NCI-H345 treated with DMSO at 0.1 percent for 48 hours (cell line): ENCODE measurements around the gene GSTA4.
"Not testable (repeated sequence)": the region's sequence is repeated elsewhere in the genome, so short reads cannot be mapped to it uniquely, and the experiment has no call there.

Experiments used
- DNase-seq: peaks from one replicate; lab custom pipeline; 2025; ENCODE audit not compliant: unreplicated experiment; lab: John Stamatoyannopoulos, UW

Gene GSTA4

DNA sequence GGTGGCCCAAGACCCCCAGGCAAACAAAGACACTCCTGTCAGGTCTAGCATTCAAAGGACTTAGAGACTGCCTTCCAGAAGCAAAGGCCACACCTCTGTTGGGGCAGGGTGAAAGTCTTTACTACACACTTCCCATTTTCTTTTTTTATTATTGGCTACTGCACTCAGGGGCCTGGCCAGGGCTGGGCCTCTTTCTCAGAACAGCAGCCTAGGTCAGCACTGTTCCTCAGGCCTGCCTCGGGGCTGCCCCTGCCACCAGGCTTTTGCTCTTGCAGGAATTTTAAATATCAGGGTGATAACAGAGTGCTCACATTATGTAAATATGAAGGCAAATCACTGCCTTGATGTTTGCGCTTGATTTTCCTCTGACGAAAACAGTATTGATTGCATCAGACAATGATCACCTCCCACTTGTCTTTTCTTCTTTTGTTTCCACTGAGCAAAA is 18.5 kb downstream of the GSTA4 start:
- DNase-seq: no peak

DNA sequence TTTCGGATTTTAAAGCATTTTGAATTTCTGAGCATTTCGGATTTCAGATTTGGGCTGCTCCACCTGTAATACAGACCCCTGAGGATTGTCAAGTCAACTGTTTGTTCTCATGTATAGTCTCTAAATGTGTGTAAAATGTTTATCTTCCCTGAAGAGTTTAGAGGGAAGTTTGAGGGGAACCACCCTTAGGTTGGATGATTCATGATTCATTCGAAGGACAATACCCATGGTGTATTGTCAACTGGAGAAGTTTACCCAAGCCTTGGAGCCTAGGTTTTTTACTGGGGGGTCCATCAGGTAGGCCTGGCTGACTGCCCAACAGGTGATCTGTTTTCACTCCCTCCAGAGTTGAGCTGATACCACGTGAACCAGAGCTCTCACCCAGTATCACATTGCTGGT is 18.9 kb downstream of the GSTA4 start:
- peak; percentile 11 for DNase-seq

DNA sequence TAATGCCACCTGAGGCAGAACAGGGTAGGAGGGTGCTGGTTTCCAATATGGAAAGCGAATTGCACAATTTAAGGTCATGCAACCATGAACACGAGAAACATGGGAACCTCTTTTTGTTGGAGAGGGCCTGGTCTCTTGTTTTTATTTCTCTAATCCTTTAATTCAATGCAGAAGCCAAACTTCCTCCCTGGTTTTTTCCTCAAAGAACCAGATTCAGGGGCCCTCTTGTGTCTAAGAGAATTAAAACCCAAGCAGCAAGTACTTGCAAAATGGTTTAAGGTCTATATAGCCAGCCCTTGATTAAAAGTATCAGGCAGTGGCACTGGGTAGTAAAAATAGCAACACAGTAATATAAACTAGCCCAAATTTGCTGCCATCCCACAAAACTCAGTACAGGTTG is 19.5 kb downstream of the GSTA4 start:
- no peak for DNase-seq

- no peak for DNase-seq
Measured at GRCh38 chr6:52972989-52973388, 22.1 kb downstream of the GSTA4 start.

GRCh38 chr6:52969359-52969758 is 25.7 kb downstream of the GSTA4 start:
- no peak for DNase-seq

DNA sequence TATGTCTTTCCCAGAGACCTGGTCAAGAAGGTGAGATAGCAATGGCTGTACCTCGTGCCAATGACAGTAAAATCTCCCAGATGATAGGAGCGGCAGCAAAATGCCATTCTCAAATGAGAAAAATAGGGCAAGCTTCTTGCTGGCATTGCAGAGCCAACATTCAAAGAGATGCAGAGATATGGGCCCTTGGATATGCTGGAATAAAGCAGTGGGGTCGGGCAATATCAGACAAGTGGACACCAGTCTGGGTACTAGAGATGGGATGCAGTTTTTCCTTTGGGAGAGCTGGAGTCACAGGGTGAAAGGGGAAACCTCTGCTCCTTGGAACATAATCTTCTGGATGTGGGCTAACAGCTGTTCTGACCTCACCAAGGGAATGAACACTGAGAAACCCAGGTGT is 29.0 kb downstream of the GSTA4 start:
- DNase-seq: no peak

DNA sequence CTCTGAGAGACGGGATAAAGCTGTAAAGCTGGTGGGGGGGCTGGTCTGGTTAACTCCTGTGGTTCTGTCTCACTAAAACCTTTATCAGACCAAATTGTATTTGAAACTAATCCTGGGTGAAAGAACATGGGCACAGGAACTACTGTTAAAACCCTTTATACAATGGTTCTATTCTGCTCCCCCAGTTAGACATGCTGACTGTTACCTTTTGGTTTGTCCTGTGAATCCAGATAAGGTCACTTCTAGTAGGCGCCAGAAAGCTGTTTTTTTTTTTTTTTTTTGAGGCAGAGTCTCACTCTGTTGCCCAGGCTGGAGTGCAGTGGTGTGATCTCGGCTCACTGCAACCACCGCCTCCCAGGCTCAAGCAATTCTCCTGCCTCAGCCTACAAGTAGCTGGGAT is 29.7 kb downstream of the GSTA4 start:
- DNase-seq: no peak

- no peak for DNase-seq
Measured at GRCh38 chr6:52964318-52964717, 30.8 kb downstream of the GSTA4 start.

GRCh38 chr6:52962701-52963100 is 32.4 kb downstream of the GSTA4 start:
- DNase-seq: no peak

DNA sequence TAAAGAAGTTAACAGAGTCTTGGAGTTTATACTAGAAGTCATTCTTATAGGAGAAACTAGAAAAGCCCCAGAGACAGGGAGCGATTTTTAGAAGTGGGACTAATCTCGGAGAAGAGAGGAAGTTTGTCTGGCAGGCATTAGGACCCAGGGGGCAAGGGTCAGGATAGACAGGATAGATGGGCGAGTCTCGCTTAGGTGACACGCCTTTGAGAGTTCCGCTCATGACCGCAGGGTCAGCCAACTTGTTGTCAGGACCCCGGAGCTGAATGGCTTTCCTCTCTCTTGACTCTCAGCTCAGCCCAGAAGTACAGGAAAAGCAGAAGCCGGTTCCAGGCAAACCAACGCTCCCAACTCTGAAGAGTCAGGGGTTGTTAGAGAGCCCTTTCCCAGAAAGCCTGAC is 34.1 kb downstream of the GSTA4 start:
- DNase-seq: not testable (repeated sequence)

DNA sequence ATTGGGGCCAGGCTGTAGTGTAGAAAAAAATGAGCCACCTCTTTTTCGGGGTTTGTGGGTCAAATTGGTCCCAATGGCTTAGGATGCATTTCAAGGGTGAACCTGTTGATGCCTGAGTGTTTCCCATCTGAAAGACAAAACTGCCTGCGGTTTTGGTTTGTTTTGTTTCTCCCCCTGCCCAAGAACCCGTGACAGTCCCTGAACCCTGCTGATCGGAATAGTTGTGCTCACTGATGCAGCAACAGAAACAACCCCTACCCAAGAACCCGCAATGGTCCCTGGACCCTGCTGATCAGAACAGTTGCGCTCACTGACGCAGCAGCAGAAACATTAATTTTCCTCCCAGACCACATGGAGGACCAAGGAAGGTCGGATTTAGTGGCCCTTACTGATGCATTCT is 34.9 kb downstream of the GSTA4 start:
- not testable (repeated sequence) for DNase-seq

GRCh38 chr6:52958546-52959255 is 36.4 kb downstream of the GSTA4 start:
- DNase-seq: no peak

GRCh38 chr6:52955871-52956270 is 39.2 kb downstream of the GSTA4 start:
- no peak for DNase-seq

DNA sequence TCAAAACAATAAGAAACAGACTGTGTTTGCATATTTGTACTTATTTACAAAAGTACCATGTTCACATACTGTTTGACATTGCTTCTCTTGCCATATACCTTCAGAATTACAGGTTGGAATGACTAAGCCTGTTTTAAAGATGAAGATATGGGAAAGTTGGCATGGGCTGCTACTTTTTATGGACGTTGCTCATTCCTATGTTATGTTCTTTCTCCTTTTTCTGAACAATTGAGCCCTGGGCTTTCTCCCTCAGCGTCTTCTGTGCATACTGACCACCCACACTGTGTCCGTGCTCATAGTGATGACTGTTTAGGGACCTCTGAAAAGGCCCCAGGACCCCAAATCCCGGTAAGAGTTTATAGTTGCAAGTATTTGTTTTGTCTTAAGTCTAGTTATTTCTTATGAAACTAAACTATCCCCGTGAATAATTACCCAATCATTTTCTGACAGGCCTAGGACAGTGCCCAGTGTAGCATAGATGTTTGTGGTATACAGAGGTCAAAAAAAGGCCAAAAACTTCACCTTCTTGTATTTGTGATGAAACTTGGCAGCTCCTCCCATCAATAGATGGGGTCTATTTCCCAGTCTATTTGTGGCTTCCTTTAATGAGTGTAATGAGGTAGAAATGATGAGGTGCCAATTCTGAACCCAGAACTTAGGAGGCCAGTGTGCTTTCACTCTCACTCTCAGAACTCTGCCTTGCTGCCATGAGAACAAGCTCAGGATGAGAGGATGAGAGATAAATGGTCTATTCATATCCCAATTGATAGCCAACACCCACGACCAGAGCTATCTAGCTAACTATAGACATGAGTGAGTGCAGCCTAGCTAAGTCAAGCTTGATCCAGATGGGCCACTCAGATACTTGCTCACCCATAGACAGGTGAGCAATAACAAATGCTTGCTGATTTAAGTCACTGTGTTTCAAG is 40.9 kb downstream of the GSTA4 start:
- no peak for DNase-seq

DNA sequence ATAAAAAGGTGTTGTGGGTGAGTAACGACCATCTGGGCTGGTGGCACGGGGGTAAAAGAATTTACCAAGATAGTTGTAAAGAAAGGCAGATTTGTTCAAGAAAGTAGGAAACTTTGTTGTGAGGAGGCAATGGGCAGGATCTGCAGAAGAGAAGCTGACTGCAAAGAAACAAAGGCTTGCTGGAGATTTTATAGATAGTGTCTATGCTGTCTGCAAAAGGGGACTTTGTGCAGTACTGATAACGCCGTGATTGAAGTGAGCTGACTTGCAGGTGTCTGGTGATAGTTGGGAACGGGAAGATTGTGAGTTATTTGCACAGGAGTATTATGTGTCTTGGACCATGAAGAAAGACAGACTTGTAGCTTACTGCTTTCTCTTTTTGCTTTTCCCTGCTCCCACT is 48.8 kb downstream of the GSTA4 start:
- no peak for DNase-seq

DNA sequence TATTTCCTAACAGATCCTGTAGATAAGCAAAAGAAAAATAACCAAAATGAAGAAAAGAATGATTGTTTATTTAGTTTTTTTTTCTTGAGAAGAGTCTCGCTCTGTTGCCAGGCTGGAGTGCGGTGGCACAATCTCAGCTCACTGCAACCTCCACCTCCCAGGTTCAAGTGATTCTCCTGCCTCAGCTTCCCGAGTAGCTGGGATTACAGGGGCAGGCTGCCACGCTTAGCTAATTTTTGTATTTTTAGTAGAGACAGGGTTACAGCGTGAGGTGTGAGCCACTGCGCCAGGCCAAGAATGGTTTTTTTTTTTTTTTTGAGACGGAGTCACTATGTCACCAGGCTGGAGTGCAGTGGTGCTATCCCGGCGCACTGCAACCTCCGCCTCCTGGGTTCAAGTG is 52.3 kb downstream of the GSTA4 start:
- DNase-seq: not testable (repeated sequence)

DNA sequence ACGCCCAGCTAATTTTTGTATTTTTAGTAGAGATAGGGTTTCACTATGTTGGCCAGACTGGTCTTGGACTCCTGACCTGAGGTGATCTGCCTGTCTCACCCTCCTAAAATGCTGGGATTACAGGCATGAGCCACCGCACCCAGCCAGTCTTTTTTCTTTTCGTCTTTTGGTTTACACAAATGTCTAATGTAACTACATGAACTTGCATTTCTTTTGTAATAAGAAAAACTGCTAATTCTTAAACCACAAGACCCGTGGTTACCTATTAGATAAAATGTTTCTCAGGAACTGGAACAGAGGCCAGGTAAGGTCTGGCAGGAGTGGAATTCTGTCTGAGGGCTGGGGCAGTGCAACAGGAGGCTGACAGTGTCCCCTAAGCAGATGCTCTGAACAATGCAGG is 52.9 kb downstream of the GSTA4 start:
- no peak for DNase-seq

GRCh38 chr6:52937908-52938307 is 57.2 kb downstream of the GSTA4 start:
- DNase-seq: no peak

DNA sequence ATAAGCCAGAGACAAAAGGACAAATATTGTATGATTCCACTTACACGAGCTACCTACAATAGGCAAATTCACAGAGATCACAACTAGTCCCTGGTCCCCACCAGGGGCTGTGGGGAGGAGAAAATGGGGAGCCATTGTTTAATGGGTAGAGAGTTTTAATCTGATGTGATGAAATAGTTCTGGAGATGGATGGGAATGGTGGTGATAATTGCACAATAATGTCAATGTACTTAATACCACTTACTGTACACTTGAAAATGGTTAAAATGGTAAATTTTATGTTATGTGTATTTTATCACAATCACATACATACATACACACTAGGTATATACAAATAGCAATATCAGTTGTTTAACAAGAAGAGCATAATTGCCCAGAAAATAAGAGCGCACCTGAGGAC is 61.3 kb downstream of the GSTA4 start:
- DNase-seq: no peak

GRCh38 chr6:52931351-52931750 is 63.7 kb downstream of the GSTA4 start:
- DNase-seq: no peak

GRCh38 chr6:52929321-52930164 is 65.5 kb downstream of the GSTA4 start:
- no peak for DNase-seq
